ENCODE results near the gene TANC2.

The TANC2 gene

DNA sequence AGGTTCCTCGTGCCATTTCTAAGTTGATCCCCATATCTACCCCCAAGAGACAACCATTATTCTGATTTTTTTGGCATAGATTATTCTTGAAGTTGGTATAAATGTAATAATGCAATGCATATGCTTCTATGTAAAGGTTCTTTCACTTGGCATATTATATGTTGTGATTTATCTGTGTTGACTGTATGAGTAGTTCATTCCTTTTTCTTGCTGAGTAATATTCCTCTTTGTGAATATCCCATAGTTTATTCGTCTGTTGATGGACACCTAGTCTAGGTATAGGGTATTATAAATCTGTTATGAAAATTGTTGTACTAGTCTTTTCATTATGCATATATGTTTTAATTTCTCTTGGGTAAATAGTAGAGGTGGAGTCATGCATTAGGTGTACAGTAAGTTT, 36.6 kb downstream of the TANC2 start:
- DNase-seq, result no peak

GRCh38 chr17:63015824-63016223, 49.8 kb downstream of the TANC2 start:
- no peak for DNase-seq
